GM08714 (cell line): ENCODE results near the gene TM4SF4.

Experiments
- H3K4me3 ChIP-seq: fragments of 200-500 bp; sonication (Bioruptor generic); 2 replicates; pipeline ENCODE4 v1.5.1; 2014; ENCODE audit warnings: mild to moderate bottlenecking, low read length, inconsistent platforms
- ZNF274 ChIP-seq: IDR thresholded peaks from 2 replicates; pipeline ENCODE4 v1.6.1; 2012; ENCODE audit warnings: mild to moderate bottlenecking, low read depth, low read length

The TM4SF4 gene

GRCh38 chr3:149506965-149507364 lies 32.5 kb downstream of the TM4SF4 start:
- H3K4me3 ChIP-seq, result no peak overlapping the region
- no peak for TF ChIP-seq ZNF274

GRCh38 chr3:149507491-149508324 lies 33.2 kb downstream of the TM4SF4 start:
- H3K4me3 ChIP-seq, result no peak overlapping the region

GRCh38 chr3:149509526-149509925 lies 35.0 kb downstream of the TM4SF4 start:
- no peak for TF ChIP-seq ZNF274
- no peak overlapping the region for H3K4me3 ChIP-seq

More at GRCh38 chr3:149507491-149508324, 33.2 kb downstream of the TM4SF4 start:
- no peak for TF ChIP-seq ZNF274

- TF ChIP-seq ZNF274, result no peak
- no peak overlapping the region for H3K4me3 ChIP-seq
These were observed 36.0 kb downstream of the TM4SF4 start for GRCh38 chr3:149510480-149510879.

GRCh38 chr3:149511040-149511626 lies 36.6 kb downstream of the TM4SF4 start:
- no peak for TF ChIP-seq ZNF274

GRCh38 chr3:149512073-149512782 lies 37.7 kb downstream of the TM4SF4 start:
- no peak for TF ChIP-seq ZNF274
- no peak overlapping the region for H3K4me3 ChIP-seq

More at GRCh38 chr3:149511040-149511626, 36.6 kb downstream of the TM4SF4 start:
- no peak overlapping the region for H3K4me3 ChIP-seq

GRCh38 chr3:149514471-149514870 lies 40.0 kb downstream of the TM4SF4 start:
- H3K4me3 ChIP-seq, result no peak overlapping the region
- no peak for TF ChIP-seq ZNF274

- TF ChIP-seq ZNF274, result no peak
- H3K4me3 ChIP-seq, result no peak overlapping the region
These were observed 40.8 kb downstream of the TM4SF4 start for GRCh38 chr3:149515249-149515648.

GRCh38 chr3:149516920-149517319 lies 42.4 kb downstream of the TM4SF4 start:
- H3K4me3 ChIP-seq, result no peak overlapping the region
- TF ChIP-seq ZNF274, result no peak

- no peak overlapping the region for H3K4me3 ChIP-seq
These were observed 45.4 kb downstream of the TM4SF4 start for GRCh38 chr3:149519912-149520311.

GRCh38 chr3:149523512-149524299 lies 49.2 kb downstream of the TM4SF4 start:
- no peak for TF ChIP-seq ZNF274
- no peak overlapping the region for H3K4me3 ChIP-seq

More at GRCh38 chr3:149519912-149520311, 45.4 kb downstream of the TM4SF4 start:
- no peak for TF ChIP-seq ZNF274

- no peak for TF ChIP-seq ZNF274
These were observed 53.2 kb downstream of the TM4SF4 start for GRCh38 chr3:149527531-149528339.

GRCh38 chr3:149528340-149528650 lies 53.8 kb downstream of the TM4SF4 start:
- no peak for TF ChIP-seq ZNF274
- H3K4me3 ChIP-seq, result no peak overlapping the region

More at GRCh38 chr3:149527531-149528339, 53.2 kb downstream of the TM4SF4 start:
- no peak overlapping the region for H3K4me3 ChIP-seq
